ENCODE measurements around the gene HOXC6. TPM values are rescaled to one million over a fixed set of nuclear protein-coding genes. Genes with fewer than 3 reads are reported as not detected.

The HOXC6 gene
- total RNA-seq, 2 experiments from 2014 or later, result not detected

GRCh38 chr12:54056110-54056509, 27.9 kb downstream of the HOXC6 start:
- ChIA-PET POLR2A (no interaction called here), CTCF (interaction anchor here (0.6 kb wide), 1 partner anchor 525 kb away, joined by 3 read pairs; no protein-coding TSS in a partner anchor)
- Histone ChIP-seq H3K27ac (ENCODE audit: low read depth in 1 of 2, low read length in 2 of 2) (no peak overlapping the region), H3K27me3 (ENCODE audit: control insufficient read depth in 1 of 2, insufficient read depth in 2 of 2, low read length in 2 of 2) (peaks cover 73 to 80% of the 10 kb centered on the region in 2 experiments), H3K9me3 (ENCODE audit: control insufficient read depth in 1 of 2, insufficient read depth in 1 of 2, low read length in 2 of 2) (peaks cover 0 to 13% of the 10 kb centered on the region in 2 experiments), H3K4me1 (ENCODE audit: insufficient read depth, low read length) (peaks cover 34% of the 10 kb centered on the region), H3K4me3 (ENCODE audit: low read length) (no peak overlapping the region), H3K36me3 (ENCODE audit: insufficient read depth, low read length) (no peaks in the 10 kb centered on the region)
- Mint-ChIP-seq H3K4me1 (ENCODE audit: low read depth) (peaks cover 30% of the 10 kb centered on the region), H3K36me3 (ENCODE audit: low read depth) (no peaks in the 10 kb centered on the region), H3K4me3 (no peak overlapping the region), H3K27me3 (peaks cover 95% of the 10 kb centered on the region), H3K27ac (no peak overlapping the region), H3K9me3 (no peaks in the 10 kb centered on the region)
- TF ChIP-seq CTCF (IDR thresholded peaks at IDR 0.05), result no peak
- no peak for DNase-seq
- ATAC-seq (ENCODE audit: poor library complexity), result no peak
- intact Hi-C loops (cut with DNase I, micrococcal nuclease), result no loop called here

- H3K9me3 Mint-ChIP-seq, result no peaks in the 10 kb centered on the region
- intact Hi-C loops (cut with DNase I, micrococcal nuclease), result no loop called here
- no peak overlapping the region for H3K4me3 Mint-ChIP-seq
- ATAC-seq (ENCODE audit: poor library complexity) (no peak), DNase-seq (no peak)
- no peak for TF ChIP-seq CTCF (IDR thresholded peaks at IDR 0.05)
- ChIA-PET CTCF (interaction anchor here (1.3 kb wide), 1 partner anchor 143 kb away, joined by 4 read pairs; no protein-coding TSS in a partner anchor), POLR2A (no interaction called here)
- peaks cover 96% of the 10 kb centered on the region for H3K27me3 Mint-ChIP-seq
- no peak overlapping the region for H3K27ac Mint-ChIP-seq
- H3K36me3 ChIP-seq (ENCODE audit: insufficient read depth, low read length), result no peaks in the 10 kb centered on the region
- no peaks in the 10 kb centered on the region for H3K36me3 Mint-ChIP-seq (ENCODE audit: low read depth)
- peaks cover 73 to 75% of the 10 kb centered on the region in 2 experiments for H3K27me3 ChIP-seq (ENCODE audit: control insufficient read depth in 1 of 2, insufficient read depth in 2 of 2, low read length in 2 of 2)
- H3K4me1 ChIP-seq (ENCODE audit: insufficient read depth, low read length), result peaks cover 13% of the 10 kb centered on the region
- H3K9me3 ChIP-seq (ENCODE audit: control insufficient read depth in 1 of 2, insufficient read depth in 1 of 2, low read length in 2 of 2), result peaks cover 0 to 6% of the 10 kb centered on the region in 2 experiments
- no peak overlapping the region for H3K27ac ChIP-seq (ENCODE audit: low read depth in 1 of 2, low read length in 2 of 2)
- H3K4me3 ChIP-seq (ENCODE audit: low read length), result no peak overlapping the region
- peaks cover 12% of the 10 kb centered on the region for H3K4me1 Mint-ChIP-seq (ENCODE audit: low read depth)
Observed at GRCh38 chr12:54058128-54058768, 30.0 kb downstream of the HOXC6 start.

GRCh38 chr12:54059668-54060067, 31.4 kb downstream of the HOXC6 start:
- H3K4me3 Mint-ChIP-seq, result no peak overlapping the region
- no peak for DNase-seq
- Histone ChIP-seq H3K36me3 (ENCODE audit: insufficient read depth, low read length) (no peaks in the 10 kb centered on the region), H3K4me3 (ENCODE audit: low read length) (no peak overlapping the region), H3K9me3 (ENCODE audit: control insufficient read depth in 1 of 2, insufficient read depth in 1 of 2, low read length in 2 of 2) (peaks cover 0 to 4% of the 10 kb centered on the region in 2 experiments), H3K27me3 (ENCODE audit: control insufficient read depth in 1 of 2, insufficient read depth in 2 of 2, low read length in 2 of 2) (peaks cover 71 to 76% of the 10 kb centered on the region in 2 experiments), H3K4me1 (ENCODE audit: insufficient read depth, low read length) (peaks cover 2% of the 10 kb centered on the region), H3K27ac (ENCODE audit: low read depth in 1 of 2, low read length in 2 of 2) (no peak overlapping the region)
- no peak overlapping the region for H3K27ac Mint-ChIP-seq
- ChIA-PET CTCF (interaction anchor here (0.7 to 1.3 kb wide), 2 partner anchors 142 to 444 kb away, joined by 4 read pairs; no protein-coding TSS in a partner anchor), POLR2A (no interaction called here)
- no peak for ATAC-seq (ENCODE audit: poor library complexity)
- no peaks in the 10 kb centered on the region for H3K9me3 Mint-ChIP-seq
- peaks cover 2% of the 10 kb centered on the region for H3K4me1 Mint-ChIP-seq (ENCODE audit: low read depth)
- H3K27me3 Mint-ChIP-seq, result peaks cover 95% of the 10 kb centered on the region
- intact Hi-C loops (cut with DNase I, micrococcal nuclease), result no loop called here
- TF ChIP-seq CTCF (IDR thresholded peaks at IDR 0.05), result no peak
- no peaks in the 10 kb centered on the region for H3K36me3 Mint-ChIP-seq (ENCODE audit: low read depth)

Data from CD4-positive, alpha-beta T cell (primary cell).